D721Med (cell line): ENCODE results near the gene NEGR1.

Experiments
- DNase-seq: peaks from one replicate; pipeline ENCODE4 v3.0.0; 2011; ENCODE audit warnings: low spot score; ENCODE audit not compliant: insufficient read length
- FAIRE-seq: peaks from 2 replicates; lab custom pipeline; 2011; peaks lifted over from hg19 to GRCh38; lab: Jason Lieb, UNC
- TF ChIP-seq, protein P1 (sequence below): IDR thresholded peaks from 2 replicates; pipeline ENCODE4 v1.5.1; 2012; ENCODE audit warnings: mild to moderate bottlenecking, control low read depth; ENCODE audit not compliant: insufficient read depth; ENCODE audit errors: missing control alignments

Gene NEGR1

DNA sequence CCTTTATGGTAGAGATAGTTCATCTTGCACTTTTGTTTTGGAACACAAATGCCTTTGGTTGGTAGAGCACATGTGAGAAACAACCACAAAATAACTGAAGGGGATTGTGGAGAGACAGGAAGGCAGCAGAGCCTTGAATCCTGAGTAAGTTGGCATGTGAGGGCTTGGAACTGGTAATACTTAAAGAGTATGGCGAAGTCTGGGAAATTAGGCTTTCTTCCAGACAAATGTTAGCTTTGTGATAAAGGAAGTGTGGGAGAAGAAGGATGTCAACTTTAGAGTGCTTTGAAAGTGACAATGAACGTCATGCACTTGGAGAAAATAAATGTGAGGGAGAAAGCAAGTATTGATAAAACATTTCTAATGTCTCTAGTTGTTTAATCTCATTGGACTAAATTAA, 725.2 kb downstream of the NEGR1 start:
- TF ChIP-seq, protein P1, sequence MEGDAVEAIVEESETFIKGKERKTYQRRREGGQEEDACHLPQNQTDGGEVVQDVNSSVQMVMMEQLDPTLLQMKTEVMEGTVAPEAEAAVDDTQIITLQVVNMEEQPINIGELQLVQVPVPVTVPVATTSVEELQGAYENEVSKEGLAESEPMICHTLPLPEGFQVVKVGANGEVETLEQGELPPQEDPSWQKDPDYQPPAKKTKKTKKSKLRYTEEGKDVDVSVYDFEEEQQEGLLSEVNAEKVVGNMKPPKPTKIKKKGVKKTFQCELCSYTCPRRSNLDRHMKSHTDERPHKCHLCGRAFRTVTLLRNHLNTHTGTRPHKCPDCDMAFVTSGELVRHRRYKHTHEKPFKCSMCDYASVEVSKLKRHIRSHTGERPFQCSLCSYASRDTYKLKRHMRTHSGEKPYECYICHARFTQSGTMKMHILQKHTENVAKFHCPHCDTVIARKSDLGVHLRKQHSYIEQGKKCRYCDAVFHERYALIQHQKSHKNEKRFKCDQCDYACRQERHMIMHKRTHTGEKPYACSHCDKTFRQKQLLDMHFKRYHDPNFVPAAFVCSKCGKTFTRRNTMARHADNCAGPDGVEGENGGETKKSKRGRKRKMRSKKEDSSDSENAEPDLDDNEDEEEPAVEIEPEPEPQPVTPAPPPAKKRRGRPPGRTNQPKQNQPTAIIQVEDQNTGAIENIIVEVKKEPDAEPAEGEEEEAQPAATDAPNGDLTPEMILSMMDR: no peak
- no peak for FAIRE-seq

DNA sequence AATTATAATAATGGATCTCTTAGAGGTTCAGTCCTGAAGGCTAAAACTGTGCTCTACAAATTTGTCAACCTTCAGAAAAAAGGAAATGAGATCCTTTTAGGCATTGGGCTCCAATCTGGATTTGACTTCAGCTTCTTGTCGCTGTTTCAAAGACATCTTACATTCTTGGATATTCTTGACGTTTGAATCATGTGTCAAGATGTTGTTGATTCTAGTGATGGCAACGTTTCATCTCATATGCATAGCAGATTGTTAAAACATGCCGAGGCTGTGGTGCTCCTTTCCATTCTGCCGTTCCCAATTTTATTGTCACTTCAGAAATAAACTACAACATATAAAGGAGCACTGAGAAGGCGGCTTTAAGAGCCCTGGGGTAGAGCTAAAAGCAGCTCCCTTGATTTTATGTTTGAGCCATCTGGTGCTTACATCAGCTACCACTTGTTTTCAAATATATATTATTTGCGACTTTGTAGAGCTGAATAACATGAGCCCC, 733.9 kb downstream of the NEGR1 start:
- TF ChIP-seq, protein P1: no peak

More for the DNA sequence above, 725.2 kb downstream of the NEGR1 start:
- DNase-seq: no peak

DNA sequence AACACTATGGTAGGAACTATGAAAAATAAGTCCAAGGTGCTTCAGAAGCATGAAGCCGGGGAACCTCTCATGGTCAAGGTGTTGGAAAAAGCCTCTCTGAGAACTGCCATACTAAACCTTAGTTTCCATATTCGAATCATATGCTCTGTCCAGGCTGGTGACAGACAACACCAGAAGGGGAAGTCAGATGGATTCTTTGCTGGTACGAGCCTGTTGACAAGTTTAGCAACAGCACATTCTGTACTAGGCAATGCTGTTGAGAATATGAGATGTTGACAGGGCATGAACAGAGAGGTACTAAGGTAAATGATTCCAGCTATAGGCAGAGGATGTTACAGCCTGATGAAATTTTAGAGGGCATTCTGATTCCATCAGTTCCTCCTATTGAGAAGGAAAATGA, 740.2 kb downstream of the NEGR1 start:
- FAIRE-seq (no peak), DNase-seq (no peak)
- TF ChIP-seq, protein P1: no peak

More for the DNA sequence above, 733.9 kb downstream of the NEGR1 start:
- FAIRE-seq: no peak
- DNase-seq: no peak

DNA sequence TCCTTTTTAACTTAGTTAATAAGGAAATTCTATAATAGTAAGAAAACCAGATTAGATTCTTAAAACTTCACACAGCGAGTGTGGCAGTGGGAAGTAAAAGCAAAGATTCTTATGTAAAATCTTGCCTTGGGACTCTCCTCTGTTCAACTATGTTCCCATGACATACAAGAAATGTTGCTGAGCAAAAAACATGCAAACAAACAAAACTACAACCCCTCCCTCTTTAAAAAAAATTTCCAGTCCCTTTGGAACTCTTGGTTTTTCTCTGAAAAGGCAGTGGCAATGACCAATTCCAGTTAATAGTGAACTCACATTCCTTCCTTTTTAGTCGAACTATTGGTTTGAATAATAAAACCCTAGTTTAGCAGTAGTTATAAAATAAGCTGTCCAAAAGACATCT, 748.4 kb downstream of the NEGR1 start:
- FAIRE-seq: no peak
- no peak for DNase-seq
- TF ChIP-seq, protein P1: no peak

DNA sequence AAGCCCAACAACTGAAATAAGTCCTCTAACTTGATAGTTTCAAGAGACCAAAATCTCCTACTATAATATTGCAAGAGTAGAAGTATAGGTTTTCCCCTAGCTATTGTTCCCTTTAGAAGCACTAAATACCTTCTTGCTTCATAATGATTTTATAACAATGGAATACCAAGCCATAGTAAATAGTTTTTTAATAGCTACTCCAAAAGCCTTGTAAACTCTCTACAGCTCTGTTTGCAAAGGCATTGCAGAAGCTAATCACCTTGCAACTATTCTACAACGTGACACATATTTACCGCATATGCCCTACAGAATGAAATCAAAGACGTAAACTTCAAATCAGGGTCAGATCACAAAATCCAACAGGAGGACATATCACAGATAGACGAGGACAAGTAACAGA, 750.0 kb downstream of the NEGR1 start:
- FAIRE-seq (no peak), DNase-seq (no peak)
- TF ChIP-seq, protein P1: no peak

DNA sequence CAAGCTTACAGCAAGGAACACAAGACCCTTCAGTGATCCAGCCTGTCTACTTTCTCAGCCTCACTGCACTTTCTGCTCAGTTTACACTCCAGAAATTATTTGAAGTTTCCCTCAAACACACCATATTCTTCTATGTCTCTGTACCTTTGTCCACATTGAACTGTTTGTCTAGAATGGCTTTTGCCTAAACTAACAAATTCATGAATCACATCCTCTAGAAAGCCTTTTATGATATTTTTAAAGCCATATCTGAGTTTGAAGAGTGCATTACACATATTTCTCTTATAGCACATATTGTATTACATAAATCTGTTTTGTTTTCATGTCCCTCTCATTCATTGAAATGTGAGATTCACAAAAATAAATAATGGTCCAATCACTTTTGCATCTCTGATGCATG, 755.5 kb downstream of the NEGR1 start:
- DNase-seq: no peak
- TF ChIP-seq, protein P1: no peak
- FAIRE-seq: no peak

DNA sequence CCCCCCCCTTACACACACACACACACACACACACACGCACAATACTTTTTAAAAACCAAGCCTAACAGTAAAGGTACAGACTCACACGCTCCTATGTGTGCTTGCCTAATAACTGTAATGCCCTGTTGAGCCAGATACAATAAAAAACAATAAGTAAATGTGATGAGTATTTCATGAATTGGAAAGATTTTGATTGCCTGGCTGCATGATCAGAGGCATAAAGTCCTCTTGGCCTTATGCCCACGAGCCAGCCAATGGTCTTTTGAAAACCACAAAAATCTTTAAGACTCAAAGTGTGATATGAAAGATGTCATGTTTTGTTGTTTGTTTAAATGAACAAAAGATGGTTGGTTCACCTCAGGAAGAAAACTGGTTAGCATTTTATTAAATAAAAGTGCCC, 759.6 kb downstream of the NEGR1 start:
- TF ChIP-seq, protein P1: no peak
- no peak for FAIRE-seq
- no peak for DNase-seq
